Stimulated activated naive CD8-positive, alpha-beta T cell treated with anti-CD3 and anti-CD28 coated beads, Interleukin-15, Interleukin-2, amounts not matched to agents 100 ng/mL and 50 ng/mL, for 24 hours (primary cell): Measurements from ENCODE around the gene PRR33.
"Not testable (repeated sequence)": the region's sequence is repeated elsewhere in the genome, so short reads cannot be mapped to it uniquely, and the experiment has no call there.

Experiments used
- H3K27ac Mint-ChIP-seq: one replicate; pipeline ENCODE4 v1.8.0; 2021; ENCODE audit warnings: mild to moderate bottlenecking, mixed read lengths
- H3K27me3 Mint-ChIP-seq: one replicate; pipeline ENCODE4 v1.8.0; 2021; ENCODE audit warnings: mixed read lengths
- H3K36me3 Mint-ChIP-seq: one replicate; pipeline ENCODE4 v1.8.0; 2021; ENCODE audit warnings: low read depth, mixed read lengths
- H3K4me1 Mint-ChIP-seq: one replicate; pipeline ENCODE4 v1.8.0; 2021; ENCODE audit warnings: low read depth, mixed read lengths
- H3K4me3 Mint-ChIP-seq: one replicate; pipeline ENCODE4 v1.8.0; 2021; ENCODE audit warnings: mild to moderate bottlenecking, mixed read lengths
- H3K9me3 Mint-ChIP-seq: one replicate; pipeline ENCODE4 v1.8.0; 2021; ENCODE audit warnings: mixed read lengths

PRR33 gene

GRCh38 chr11:1889941-1890855, 1.5 kb downstream of the PRR33 start:
- Mint-ChIP-seq H3K27ac (peak overlapping the region; percentile 83), H3K4me3 (peak overlapping the region; percentile 79), H3K27me3 (no peaks in the 10 kb centered on the region), H3K36me3 (peaks cover 14% of the 10 kb centered on the region), H3K9me3 (no peaks in the 10 kb centered on the region), H3K4me1 (peaks cover 49% of the 10 kb centered on the region)

DNA sequence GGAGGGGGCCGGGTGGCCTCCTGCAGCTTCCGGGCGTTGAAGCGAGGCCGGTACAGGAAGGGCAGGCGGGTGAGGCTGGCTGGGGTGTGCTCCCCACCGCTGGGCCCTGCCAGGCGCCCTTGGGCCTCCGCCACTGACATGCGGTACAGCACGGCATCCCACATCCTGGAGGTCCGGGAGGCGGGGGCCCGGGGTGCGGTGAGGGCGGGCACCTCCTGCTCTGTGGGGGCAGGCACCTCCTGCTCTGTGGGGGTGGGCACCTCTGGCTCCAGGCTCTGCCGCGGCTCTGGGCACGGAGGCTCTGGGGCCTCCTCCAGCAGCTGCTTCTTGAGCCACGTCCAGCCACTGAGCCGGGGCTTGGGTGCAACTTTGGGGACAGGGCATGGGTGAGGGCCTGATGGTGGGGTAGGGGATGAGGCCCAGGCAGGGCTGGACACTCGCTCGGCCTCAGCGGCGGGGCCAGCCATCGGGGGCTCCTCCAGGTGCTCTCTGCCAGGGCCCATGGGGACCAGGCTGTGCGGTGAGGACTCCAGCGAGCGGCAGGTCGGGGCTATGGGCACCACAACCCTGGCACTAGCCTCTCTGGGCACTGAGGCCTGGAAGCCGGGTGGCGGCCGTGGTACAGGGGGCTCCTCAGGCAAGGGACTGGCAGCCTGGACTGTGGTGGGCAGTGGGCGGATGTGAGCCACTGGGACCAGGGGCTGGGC, 2.3 kb downstream of the PRR33 start:
- Mint-ChIP-seq H3K27me3 (no peaks in the 10 kb centered on the region), H3K27ac (peak overlapping the region; percentile 91)

GRCh38 chr11:1888811-1889210, 2.9 kb downstream of the PRR33 start:
- Mint-ChIP-seq H3K27me3 (no peaks in the 10 kb centered on the region), H3K36me3 (peaks cover 14% of the 10 kb centered on the region), H3K4me1 (peaks cover 48% of the 10 kb centered on the region), H3K9me3 (no peaks in the 10 kb centered on the region), H3K4me3 (peak overlapping the region; percentile 73), H3K27ac (peak overlapping the region; percentile 91)

More for the DNA sequence above, 2.3 kb downstream of the PRR33 start:
- H3K9me3 Mint-ChIP-seq = no peaks in the 10 kb centered on the region
- peak overlapping the region; percentile 79 for H3K4me3 Mint-ChIP-seq
- H3K4me1 Mint-ChIP-seq = peaks cover 49% of the 10 kb centered on the region
- H3K36me3 Mint-ChIP-seq = peaks cover 14% of the 10 kb centered on the region

DNA sequence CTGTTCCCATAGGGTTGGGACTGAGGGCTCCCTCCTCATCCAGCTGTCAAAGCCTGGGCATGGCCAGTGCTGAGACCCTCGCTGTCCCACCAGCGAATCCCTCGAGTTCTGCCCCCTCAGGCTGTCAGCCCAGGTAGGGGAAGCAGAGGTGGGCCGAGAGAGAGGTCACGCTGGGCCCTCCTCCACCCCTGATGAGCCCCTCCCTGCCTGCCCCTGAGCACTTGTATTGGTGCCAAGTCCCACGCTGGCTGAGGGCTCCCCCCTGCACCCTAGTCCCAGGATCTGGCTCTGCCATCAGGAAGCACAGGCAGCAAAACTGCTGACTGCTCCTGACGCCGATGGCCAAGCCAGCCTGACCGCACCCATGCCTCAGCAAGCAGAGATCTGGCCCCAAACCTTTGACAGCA, 3.3 kb downstream of the PRR33 start:
- H3K4me1 Mint-ChIP-seq = peaks cover 44% of the 10 kb centered on the region
- H3K9me3 Mint-ChIP-seq = no peaks in the 10 kb centered on the region
- peaks cover 14% of the 10 kb centered on the region for H3K36me3 Mint-ChIP-seq
- H3K4me3 Mint-ChIP-seq = peak overlapping the region; percentile 73
- peak overlapping the region; percentile 91 for H3K27ac Mint-ChIP-seq
- H3K27me3 Mint-ChIP-seq = no peaks in the 10 kb centered on the region

GRCh38 chr11:1887451-1888346, 4.0 kb downstream of the PRR33 start:
- Mint-ChIP-seq H3K4me3 (no peak overlapping the region), H3K27ac (peak overlapping the region; percentile 91), H3K9me3 (no peaks in the 10 kb centered on the region), H3K36me3 (peaks cover 14% of the 10 kb centered on the region), H3K27me3 (no peaks in the 10 kb centered on the region), H3K4me1 (peaks cover 41% of the 10 kb centered on the region)

- H3K4me3 Mint-ChIP-seq, H3K9me3 Mint-ChIP-seq, H3K27ac Mint-ChIP-seq, H3K27me3 Mint-ChIP-seq: not testable (repeated sequence)
- Mint-ChIP-seq H3K4me1 (peaks cover 36% of the 10 kb centered on the region), H3K36me3 (peaks cover 14% of the 10 kb centered on the region)
Observed at GRCh38 chr11:1886551-1886950, 5.1 kb downstream of the PRR33 start.

DNA sequence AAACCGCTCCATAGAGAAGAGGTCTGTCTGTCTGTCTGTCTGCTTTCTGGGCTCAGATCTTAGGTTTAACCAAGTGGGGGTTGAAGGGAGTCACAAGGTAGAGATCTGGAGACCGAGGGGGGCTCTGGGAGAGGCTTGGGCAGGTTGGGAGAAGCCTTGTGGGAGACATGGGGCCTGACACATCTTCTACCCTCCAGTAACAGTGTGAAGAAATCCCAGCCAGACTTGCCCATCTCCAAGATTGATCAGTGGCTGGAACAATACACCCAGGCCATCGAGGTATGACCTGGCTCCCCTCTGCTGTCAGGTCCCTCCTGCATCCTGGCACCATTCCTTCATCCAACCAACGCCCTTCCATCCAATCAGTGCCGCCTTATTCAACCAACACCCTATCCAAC, 7.4 kb downstream of the PRR33 start:
- Mint-ChIP-seq H3K4me3 (no peak overlapping the region), H3K27me3 (no peaks in the 10 kb centered on the region), H3K9me3 (no peaks in the 10 kb centered on the region), H3K4me1 (peaks cover 23% of the 10 kb centered on the region), H3K36me3 (peaks cover 14% of the 10 kb centered on the region), H3K27ac (no peak overlapping the region)

DNA sequence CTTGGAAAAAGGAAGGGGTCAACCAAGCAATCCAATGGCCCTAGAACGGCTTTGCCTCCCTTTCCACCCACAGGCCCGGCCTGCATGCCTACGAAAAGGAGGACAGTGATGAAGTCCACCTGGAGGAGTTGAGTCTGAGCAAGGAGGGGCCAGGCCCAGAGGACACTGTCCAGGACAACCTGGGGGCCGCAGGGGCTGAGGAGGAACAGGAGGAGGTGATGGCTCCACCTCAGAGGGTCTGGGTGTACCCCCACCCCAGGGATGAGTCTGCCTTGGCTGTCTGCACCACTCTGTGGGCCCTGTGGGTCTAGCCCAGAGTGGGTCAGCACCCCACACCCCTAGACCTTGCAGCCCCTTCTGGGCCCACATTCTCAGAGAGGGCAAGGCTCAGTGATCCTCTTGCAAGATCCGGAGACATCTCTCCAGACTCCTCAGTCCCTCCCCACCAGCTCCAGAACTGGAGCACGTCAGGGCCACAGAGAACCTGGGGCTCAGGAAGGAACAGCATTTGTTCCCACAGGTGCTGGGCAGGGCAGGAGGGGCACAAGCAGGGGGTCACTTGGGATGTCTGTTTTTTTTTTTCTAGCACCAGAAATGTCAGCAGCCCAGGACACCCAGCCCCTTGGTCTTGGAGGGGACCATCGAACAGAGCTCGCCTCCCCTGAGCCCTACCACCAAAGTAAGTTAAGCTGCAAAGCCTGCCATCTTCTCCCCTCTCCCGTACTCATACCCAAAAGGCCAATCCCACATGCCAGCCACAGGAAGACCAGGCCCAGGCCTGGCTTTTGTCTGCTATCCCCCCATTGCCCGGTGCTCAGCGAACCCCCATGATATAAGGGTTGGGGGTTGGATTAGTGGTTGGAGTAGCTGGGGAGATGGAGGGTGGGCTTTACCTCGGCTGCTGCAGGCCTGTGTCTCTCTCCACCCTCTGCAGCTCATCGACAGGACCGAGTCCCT, 8.1 kb downstream of the PRR33 start:
- no peak overlapping the region for H3K27ac Mint-ChIP-seq
- no peaks in the 10 kb centered on the region for H3K9me3 Mint-ChIP-seq
- H3K27me3 Mint-ChIP-seq = no peaks in the 10 kb centered on the region
- H3K36me3 Mint-ChIP-seq = peaks cover 10% of the 10 kb centered on the region
- peaks cover 18% of the 10 kb centered on the region for H3K4me1 Mint-ChIP-seq
- H3K4me3 Mint-ChIP-seq = no peak overlapping the region

DNA sequence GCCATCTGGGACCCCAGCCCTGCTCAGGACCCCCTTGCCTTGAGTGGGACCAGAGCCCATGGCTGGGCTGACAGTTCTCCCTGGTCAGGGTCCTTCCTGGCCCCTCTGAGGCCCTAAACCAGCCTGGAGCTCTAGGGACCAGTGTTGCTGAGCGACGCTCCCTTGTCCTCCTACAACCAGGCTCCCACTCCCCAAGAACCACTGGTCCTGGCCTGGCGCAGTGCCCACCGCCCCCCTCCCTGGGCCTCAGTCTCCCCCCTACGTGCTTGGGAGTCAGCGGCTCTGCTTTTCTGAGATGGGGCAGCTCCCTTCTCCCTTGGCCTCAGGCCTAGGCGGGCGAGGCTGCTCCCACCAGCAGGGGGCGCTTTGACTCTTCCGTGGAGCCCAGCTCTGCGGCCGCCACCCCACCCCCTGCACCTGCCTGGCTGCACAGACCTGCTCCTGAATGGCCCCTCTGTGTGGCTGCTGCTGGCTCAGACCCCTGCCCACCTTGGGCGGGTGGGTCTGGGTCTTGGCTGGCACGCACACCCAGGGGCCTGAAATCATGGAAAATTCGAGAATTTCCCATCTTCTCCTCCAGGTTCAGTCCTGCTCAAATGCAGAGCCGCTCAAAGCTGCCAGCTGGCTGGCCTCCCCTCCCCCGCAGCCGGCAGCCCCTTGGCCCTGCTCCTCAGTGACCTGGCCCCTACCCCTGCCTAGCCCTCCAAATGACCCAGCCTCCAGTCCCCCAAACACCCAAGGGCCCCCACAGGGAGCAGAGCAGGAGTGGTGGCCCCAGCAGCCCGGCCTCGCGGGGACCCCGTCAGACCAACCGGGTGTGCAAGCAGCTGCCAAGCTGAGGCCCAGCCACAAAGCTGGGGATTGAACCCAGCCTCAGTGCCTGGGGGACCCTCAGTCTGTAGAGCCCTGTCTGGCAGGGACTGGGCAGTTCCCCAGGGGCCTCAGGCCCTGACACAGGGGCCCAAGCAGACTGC, 9.1 kb downstream of the PRR33 start:
- Mint-ChIP-seq H3K4me3 (no peak overlapping the region), H3K4me1 (peaks cover 9% of the 10 kb centered on the region), H3K36me3 (peaks cover 4% of the 10 kb centered on the region), H3K9me3 (no peaks in the 10 kb centered on the region), H3K27ac (no peak overlapping the region), H3K27me3 (no peaks in the 10 kb centered on the region)

GRCh38 chr11:1881442-1882264, 10.0 kb downstream of the PRR33 start:
- Mint-ChIP-seq H3K36me3 (no peaks in the 10 kb centered on the region), H3K4me1 (peaks cover 9% of the 10 kb centered on the region), H3K27ac (no peak overlapping the region)

GRCh38 chr11:1880746-1881441, 10.8 kb downstream of the PRR33 start:
- Mint-ChIP-seq H3K4me3 (no peak overlapping the region), H3K27ac (no peak overlapping the region), H3K27me3 (no peaks in the 10 kb centered on the region), H3K4me1 (peaks cover 14% of the 10 kb centered on the region), H3K36me3 (no peaks in the 10 kb centered on the region), H3K9me3 (no peaks in the 10 kb centered on the region)

More at GRCh38 chr11:1881442-1882264, 10.0 kb downstream of the PRR33 start:
- no peaks in the 10 kb centered on the region for H3K9me3 Mint-ChIP-seq
- no peak overlapping the region for H3K4me3 Mint-ChIP-seq
- no peaks in the 10 kb centered on the region for H3K27me3 Mint-ChIP-seq
